ENCODE measurements around the gene POU4F1.
A peak's percentile ranks its signal among the peaks of the same experiment; 100 is the strongest.

GRCh38 chr13:78586706-78587105, 16.6 kb downstream of the POU4F1 start:
- TF ChIP-seq EZH2 (conservative IDR thresholded peaks at IDR 0.05; ENCODE audit: low read depth, low read length) (no peak), CTCF (CRISPR knock-in tag; IDR thresholded peaks at IDR 0.05) (peak; percentile 27), ZNF274 (CRISPR knock-in tag; IDR thresholded peaks at IDR 0.05) (no peak), ZBTB14 (CRISPR knock-in tag; IDR thresholded peaks at IDR 0.05) (no peak), ZEB1 (IDR thresholded peaks at IDR 0.05; ENCODE audit: insufficient replicate concordance, low read depth) (no peak), BHLHE40 (IDR thresholded peaks at IDR 0.05; ENCODE audit: low read length) (no peak), ZBTB39 (CRISPR knock-in tag; IDR thresholded peaks at IDR 0.05) (no peak), FOXA1 (IDR thresholded peaks at IDR 0.05) (no peak), FOXA1 (CRISPR knock-in tag; IDR thresholded peaks at IDR 0.05) (no peak), KAT8 (CRISPR knock-in tag; IDR thresholded peaks at IDR 0.05) (no peak), PPARG (CRISPR knock-in tag; conservative IDR thresholded peaks at IDR 0.05) (no peak), REST (IDR thresholded peaks at IDR 0.05; ENCODE audit: borderline replicate concordance in 1 of 2, low read depth in 1 of 2, low read length in 2 of 2) (no peak), GLMP (CRISPR knock-in tag; IDR thresholded peaks at IDR 0.05; ENCODE audit: borderline replicate concordance) (no peak)
